Measurements from ENCODE around the gene ALDH1L2.
"Not testable (repeated sequence)": the region's sequence is repeated elsewhere in the genome, so short reads cannot be mapped to it uniquely, and the experiment has no call there.

Gene ALDH1L2

DNA sequence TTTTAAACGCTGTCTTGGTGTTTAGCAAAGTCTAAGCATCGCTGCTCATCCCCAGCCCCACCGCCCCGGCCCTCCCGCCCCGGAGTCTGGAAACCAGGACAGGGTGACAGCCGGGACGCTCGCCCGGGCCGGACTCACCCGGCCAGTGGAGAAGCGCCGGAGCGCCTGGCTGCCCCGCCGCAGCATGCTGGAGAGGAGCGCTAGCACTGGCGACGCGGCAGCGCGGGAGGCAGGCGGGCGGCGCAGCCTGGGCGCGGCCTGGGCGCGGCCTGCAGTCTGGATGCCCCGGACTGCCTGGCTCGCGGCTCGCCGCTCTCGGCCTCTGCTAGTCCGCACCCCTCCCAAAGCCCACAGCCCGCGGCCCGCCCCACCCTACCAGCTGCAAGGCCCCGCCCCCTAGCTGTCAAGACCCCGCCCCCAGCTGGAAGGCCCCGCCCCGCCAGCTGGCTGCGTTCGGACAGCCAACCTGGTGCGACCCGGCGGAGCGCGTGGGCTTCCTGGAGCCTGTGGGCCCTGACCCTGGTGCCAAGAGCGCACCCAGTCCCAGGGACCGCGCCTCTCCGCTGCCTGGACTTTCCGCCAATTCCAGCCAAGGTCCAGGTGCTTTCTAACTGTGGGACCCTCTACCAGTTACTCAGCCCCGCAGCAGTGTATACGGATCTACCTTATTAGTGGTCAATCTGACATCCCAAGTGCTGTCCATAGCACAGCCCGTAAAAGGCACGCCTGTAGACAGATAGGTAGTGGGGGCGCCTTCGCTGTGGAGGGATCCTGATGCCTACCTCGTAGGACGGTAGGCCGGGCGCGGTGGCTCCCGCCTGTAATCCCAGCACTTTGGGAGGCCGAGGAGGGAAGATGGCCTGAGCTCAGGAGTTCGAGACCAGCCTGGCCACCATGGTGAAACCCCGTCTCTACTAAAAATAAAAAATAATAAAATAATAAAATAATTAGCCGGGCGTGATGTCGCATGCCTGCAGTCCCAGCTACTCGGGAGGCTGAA is at the start of gene ALDH1L2:
Gene ALDH1L2, minus strand, starts transcription at position 208 of the 1,000 bp plus-strand sequence. Its CDS starts 22 bp downstream, at position 186.
- DNase-seq (ENCODE audit: low read depth): no peak

DNA sequence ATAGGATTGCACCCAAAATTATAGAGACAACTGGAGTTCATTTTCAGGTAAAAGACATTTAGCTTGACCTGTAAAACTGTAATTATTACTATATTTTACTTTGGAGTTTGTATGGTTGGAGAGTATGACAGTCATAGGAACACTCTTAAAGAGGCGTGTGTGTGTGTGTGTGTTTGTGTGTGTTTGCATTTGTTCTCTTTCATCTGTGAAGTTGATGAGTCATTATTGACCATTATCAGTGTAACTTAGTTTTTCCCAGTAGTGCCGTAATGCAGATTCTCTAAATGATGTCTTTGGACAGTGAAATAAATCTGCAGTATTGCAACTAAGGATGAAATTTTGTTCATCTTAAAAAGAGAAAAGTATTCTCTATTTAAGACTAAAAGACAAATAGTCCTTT is 36.3 kb upstream of the ALDH1L2 start:
- no peak for DNase-seq (ENCODE audit: low read depth)

- DNase-seq (ENCODE audit: low read depth): no peak
Measured at GRCh38 chr12:105116969-105117368, 32.7 kb upstream of the ALDH1L2 start.

DNA sequence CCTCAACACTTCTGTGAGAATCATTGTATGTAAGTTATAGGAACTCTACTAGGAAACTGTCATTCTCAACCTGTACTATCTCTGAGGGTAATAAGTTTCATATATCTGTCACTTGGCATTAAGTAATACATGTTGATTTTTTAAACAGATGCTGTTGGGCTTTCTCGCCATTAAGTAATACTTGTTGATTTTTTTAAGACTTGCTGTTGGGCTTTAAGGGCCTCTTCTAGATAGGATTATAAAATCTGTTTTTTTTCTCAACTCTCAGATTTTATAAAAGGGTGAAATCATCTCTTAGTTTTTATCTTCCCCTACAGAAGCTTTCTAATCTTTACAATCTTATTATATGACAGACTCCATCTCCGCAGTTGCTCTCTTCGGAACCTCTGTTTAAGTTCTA is 28.8 kb upstream of the ALDH1L2 start:
- DNase-seq (ENCODE audit: low read depth): no peak

DNA sequence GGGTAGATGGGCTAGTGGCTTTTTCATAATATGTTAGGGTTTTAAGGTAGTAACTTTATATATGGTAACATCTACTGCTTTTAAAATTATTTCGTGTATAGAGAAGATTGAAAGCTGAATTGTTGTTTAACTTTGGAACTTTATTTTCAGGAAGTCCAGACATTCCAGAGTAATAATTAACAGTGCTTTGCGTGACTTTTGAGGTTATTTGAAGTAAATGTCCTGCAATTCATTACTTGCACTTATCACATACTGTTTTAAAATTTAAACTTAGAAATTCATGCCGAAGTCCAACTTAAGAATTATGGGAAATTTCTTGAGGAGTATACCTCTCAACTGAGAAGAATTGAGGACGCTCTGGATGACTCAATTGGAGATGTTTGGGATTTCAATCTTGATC is 26.6 kb upstream of the ALDH1L2 start:
- DNase-seq (ENCODE audit: low read depth): no peak

GRCh38 chr12:105109465-105110212 is 25.4 kb upstream of the ALDH1L2 start:
- no peak for DNase-seq (ENCODE audit: low read depth)

GRCh38 chr12:105107494-105108371 is 23.5 kb upstream of the ALDH1L2 start, which contains the start of gene WASHC4:
Gene WASHC4, plus strand, starts transcription at chr12:105107731. Its CDS starts 70 bp downstream, at chr12:105107801.
- peak; percentile 92 for DNase-seq (ENCODE audit: low read depth)

GRCh38 chr12:105107171-105107493 is 22.9 kb upstream of the ALDH1L2 start:
- no peak for DNase-seq (ENCODE audit: low read depth)

DNA sequence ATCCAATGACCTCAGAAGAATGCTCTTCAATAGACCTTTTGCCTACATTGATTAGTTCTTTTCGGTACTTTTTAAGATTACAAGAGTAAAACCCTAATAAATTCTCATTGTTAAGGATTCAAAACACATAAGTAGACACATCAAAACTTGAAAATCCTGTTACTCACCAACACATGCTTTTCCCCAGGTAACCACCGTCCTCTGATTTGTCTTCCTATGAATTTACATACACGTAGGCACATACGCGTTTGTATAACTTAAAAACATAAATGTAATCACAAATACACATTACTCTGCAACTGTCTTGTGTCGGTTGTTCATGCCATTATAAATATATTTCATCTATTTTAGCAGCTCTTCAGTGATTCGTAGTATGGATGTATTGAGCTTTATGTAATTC is 22.4 kb upstream of the ALDH1L2 start:
- DNase-seq (ENCODE audit: low read depth): no peak

GRCh38 chr12:105104762-105105161 is 20.5 kb upstream of the ALDH1L2 start:
- no peak for DNase-seq (ENCODE audit: low read depth)

- no peak for DNase-seq (ENCODE audit: low read depth)
Measured at GRCh38 chr12:105102673-105103072, 18.4 kb upstream of the ALDH1L2 start.

DNA sequence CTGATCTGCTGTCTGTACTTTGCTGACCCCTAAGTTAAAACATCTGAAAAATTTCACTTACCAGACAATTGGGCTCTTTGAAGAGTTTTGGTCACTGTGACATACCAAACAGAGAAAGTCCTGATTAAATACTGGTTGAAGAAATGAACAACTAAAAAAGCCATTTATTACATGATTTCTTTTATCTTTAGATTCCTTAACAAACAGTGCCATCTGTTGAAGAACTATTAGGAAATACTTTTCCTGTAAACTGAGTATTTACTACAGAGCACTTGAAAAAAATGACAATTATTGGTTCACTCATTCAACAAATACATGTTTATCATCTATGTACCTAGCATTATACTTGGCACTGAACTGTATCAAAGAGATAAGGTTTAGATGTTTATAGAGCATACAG is 16.7 kb upstream of the ALDH1L2 start:
- no peak for DNase-seq (ENCODE audit: low read depth)

GRCh38 chr12:105100207-105100985 is 16.1 kb upstream of the ALDH1L2 start:
- no peak for DNase-seq (ENCODE audit: low read depth)

DNA sequence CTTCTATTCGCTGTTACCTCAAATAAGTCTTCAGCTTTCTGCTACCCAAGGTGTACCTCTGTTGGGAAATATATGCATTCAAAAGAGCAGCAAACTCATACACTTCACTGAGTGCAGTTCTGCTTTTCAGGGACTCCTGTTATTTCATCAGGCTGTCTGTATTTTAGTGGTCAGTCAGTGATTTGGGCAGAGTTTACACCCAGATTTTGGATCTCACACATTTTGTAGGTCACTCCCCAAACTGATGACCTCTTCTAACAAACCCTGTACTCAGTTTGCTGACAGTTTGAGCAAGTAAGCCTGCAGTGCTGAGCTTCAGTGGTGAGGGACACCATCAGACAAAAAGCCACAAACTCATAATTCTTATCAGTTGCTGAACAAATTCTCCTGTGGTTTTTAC is 15.1 kb upstream of the ALDH1L2 start:
- no peak for DNase-seq (ENCODE audit: low read depth)

GRCh38 chr12:105095338-105095737 is 11.1 kb upstream of the ALDH1L2 start:
- DNase-seq (ENCODE audit: low read depth): not testable (repeated sequence)

DNA sequence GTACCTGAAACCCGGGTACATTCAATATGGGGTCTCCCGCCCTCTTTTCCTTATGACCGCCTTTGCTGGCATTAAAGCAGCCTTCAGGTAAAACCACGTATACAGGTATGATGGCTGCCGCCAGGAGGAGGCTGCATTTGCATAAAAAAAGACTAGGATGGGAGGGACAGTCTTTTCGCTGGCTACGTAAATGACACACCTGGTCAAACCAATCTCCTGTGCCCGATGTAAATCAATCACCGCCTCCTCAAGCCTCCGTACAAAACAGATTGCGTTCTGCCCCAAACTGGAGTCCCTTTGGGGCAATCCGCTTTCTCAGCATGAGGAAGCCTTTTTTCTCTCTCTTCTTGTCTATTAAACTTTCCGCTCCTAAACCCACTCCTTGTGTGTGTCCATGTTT is 8.1 kb upstream of the ALDH1L2 start:
- DNase-seq (ENCODE audit: low read depth): no peak

DNA sequence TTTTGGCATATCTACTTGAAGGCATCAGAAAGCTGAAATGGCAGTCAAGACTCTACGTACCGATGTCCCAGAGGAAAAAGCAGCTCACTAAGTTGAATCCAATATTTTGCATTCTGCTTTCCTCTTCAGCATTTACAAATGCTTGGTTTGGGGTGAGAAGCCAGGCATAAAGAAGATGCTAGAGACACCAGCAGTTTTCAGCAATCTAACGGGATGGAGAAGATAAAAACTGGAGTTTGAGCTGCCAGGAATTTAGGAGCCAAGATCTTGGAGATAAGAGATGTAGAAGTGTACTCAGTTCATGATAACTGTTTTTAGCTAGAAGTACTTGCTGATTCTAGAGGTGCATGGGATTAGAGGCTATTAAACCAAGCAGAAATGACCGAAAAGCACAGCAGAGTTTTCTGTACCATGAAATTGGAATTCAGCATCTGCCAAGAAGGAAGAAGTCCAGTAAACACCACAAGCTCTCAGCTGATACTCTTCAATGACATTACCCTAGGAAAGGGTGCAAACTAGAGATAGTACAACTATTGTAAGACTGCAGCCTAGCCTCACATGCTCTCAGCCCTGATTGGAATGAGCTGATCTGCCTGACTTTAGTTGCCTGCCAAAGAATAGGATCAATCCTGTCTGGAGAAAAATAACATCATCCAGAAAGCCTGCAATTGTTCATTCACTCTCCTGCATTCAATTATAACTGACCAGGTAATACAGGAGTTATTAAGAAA is 7.4 kb upstream of the ALDH1L2 start:
- DNase-seq (ENCODE audit: low read depth): no peak

- no peak for DNase-seq (ENCODE audit: low read depth)
Measured at GRCh38 chr12:105090361-105090760, 6.1 kb upstream of the ALDH1L2 start.

GRCh38 chr12:105089817-105090216 is 5.6 kb upstream of the ALDH1L2 start:
- no peak for DNase-seq (ENCODE audit: low read depth)

- DNase-seq (ENCODE audit: low read depth): no peak
Measured at GRCh38 chr12:105085501-105085900, 1.2 kb upstream of the ALDH1L2 start.
